Fibroblast of lung (primary cell): ENCODE measurements around the gene PBX1. TPM values are rescaled to one million over a fixed set of nuclear protein-coding genes. Genes with fewer than 3 reads are reported as not detected.

Experiments used
- DNase-seq, 2 donors: peaks; one replicate each; pipeline versions ENCODE4 v3.0.0 to v3.0.0-alpha.2; 2010; ENCODE audit warnings: low read depth in 2 of 2
- H2AFZ ChIP-seq: 2 replicates; pipeline ENCODE4 v1.5.1; 2012; ENCODE audit warnings: low read length, control low read depth, inconsistent platforms
- H3K27ac ChIP-seq: 2 replicates; pipeline ENCODE4 v1.5.1; 2011; ENCODE audit warnings: low read length, control low read depth; ENCODE audit not compliant: insufficient read depth
- H3K27me3 ChIP-seq: 2 replicates; pipeline ENCODE4 v1.5.1; 2011; ENCODE audit warnings: mild to moderate bottlenecking, low read length; ENCODE audit not compliant: control insufficient read depth, insufficient read depth
- H3K36me3 ChIP-seq: 2 replicates; pipeline ENCODE4 v1.5.1; 2011; ENCODE audit warnings: low read length; ENCODE audit not compliant: control insufficient read depth, insufficient read depth
- H3K4me1 ChIP-seq: 2 replicates; pipeline ENCODE4 v1.5.1; 2011; ENCODE audit warnings: low read length; ENCODE audit not compliant: control insufficient read depth, insufficient read depth; ENCODE audit errors: extremely low read depth
- H3K4me2 ChIP-seq: 2 replicates; pipeline ENCODE4 v1.5.1; 2011; ENCODE audit warnings: low read length, control low read depth; ENCODE audit not compliant: insufficient read depth; ENCODE audit errors: extremely low read depth
- H3K4me3 ChIP-seq, 4 experiments: fragments of 200-600 bp in 1 of 4; sonication (generic) in 1 of 4; replicated peaks in 1 of 4; 2 replicates each; pipeline ENCODE4 v1.5.1; 2011 to 2016; ENCODE audit warnings: low read length in 4 of 4, low read depth in 3 of 4, mild to moderate bottlenecking in 3 of 4, control low read depth in 2 of 4, inconsistent platforms in 1 of 4, mixed read lengths in 1 of 4; ENCODE audit not compliant: insufficient read depth in 1 of 4; ENCODE audit errors: control extremely low read depth in 1 of 4
- H3K79me2 ChIP-seq: 2 replicates; pipeline ENCODE4 v1.5.1; 2012; ENCODE audit warnings: mild to moderate bottlenecking, low read length, inconsistent platforms; ENCODE audit not compliant: control insufficient read depth, insufficient read depth
- H3K9ac ChIP-seq: 2 replicates; pipeline ENCODE4 v1.5.1; 2011; ENCODE audit warnings: mild to moderate bottlenecking, low read length, control low read depth; ENCODE audit not compliant: insufficient read depth
- H3K9me3 ChIP-seq: 2 replicates; pipeline ENCODE4 v1.5.1; 2012; ENCODE audit warnings: low read depth, low read length; ENCODE audit not compliant: control insufficient read depth, insufficient read depth
- H4K20me1 ChIP-seq: 2 replicates; pipeline ENCODE4 v1.5.1; 2011; ENCODE audit warnings: low read length; ENCODE audit not compliant: control insufficient read depth, insufficient read depth; ENCODE audit errors: extremely low read depth
- CTCF ChIP-seq, 2 donors: IDR thresholded peaks in 1 of 2; conservative IDR thresholded peaks in 1 of 2; 1 replicate in 1 of 2; 2 replicates in 1 of 2; pipeline ENCODE4 v1.5.1; 2011 to 2012; ENCODE audit warnings: low read length in 2 of 2, control low read depth in 1 of 2, inconsistent platforms in 1 of 2, low read depth in 1 of 2, mild to moderate bottlenecking in 1 of 2
- EZH2 ChIP-seq: IDR thresholded peaks from 2 replicates; pipeline ENCODE4 v1.5.1; 2012; ENCODE audit warnings: low read length, control low read depth, mild to moderate bottlenecking; ENCODE audit errors: missing control alignments
- polyA plus RNA-seq, 2 donors: library from polyadenylated mRNA; depleted of rRNA in 1 of 2; stranded (reverse) in 1 of 2; unstranded in 1 of 2; fragments of >200 nt; gene quantifications; 2 replicates each; pipeline ENCODE4 v1.2.1, GENCODE V29; 2011 to 2012; ENCODE audit warnings: missing spikeins in 1 of 2
- total RNA-seq: library from RNA; depleted of rRNA; stranded (reverse); fragments of >200 nt; gene quantifications from 2 replicates; pipeline ENCODE4 v1.2.1, GENCODE V29; 2014

PBX1 gene
- total and polyA plus RNA-seq, 2 donors (not counting 1 experiment from before 2014, with no cell fraction given): 43.1 to 46.7 TPM

- Histone ChIP-seq H3K4me1 (peaks cover 39% of the 10 kb centered on the region), H3K27me3 (no peaks in the 10 kb centered on the region), H2AFZ (no peak overlapping the region), H3K4me2 (no peak overlapping the region), H3K4me3 (no peak overlapping the region), H3K9me3 (no peaks in the 10 kb centered on the region), H3K9ac (no peak overlapping the region), H3K27ac (no peak overlapping the region), H4K20me1 (no peaks in the 10 kb centered on the region), H3K79me2 (no peaks in the 10 kb centered on the region), H3K36me3 (no peaks in the 10 kb centered on the region)
- peak in 1 of 2 donors; percentile 63 for DNase-seq
- TF ChIP-seq CTCF (conservative IDR thresholded peaks at IDR 0.05 in 1 of 2, IDR thresholded peaks at IDR 0.05 in 1 of 2; ENCODE audit: low read depth in 1 of 2, low read length in 2 of 2) (no peak), EZH2 (no peak)
These were observed 205.3 kb downstream of the PBX1 start for GRCh38 chr1:164764333-164764732.

- H3K36me3 ChIP-seq: no peaks in the 10 kb centered on the region
- H3K9me3 ChIP-seq: no peaks in the 10 kb centered on the region
- TF ChIP-seq EZH2: no peak
- no peak for TF ChIP-seq CTCF (conservative IDR thresholded peaks at IDR 0.05 in 1 of 2, IDR thresholded peaks at IDR 0.05 in 1 of 2; ENCODE audit: low read depth in 1 of 2, low read length in 2 of 2)
- H3K27me3 ChIP-seq: no peaks in the 10 kb centered on the region
- no peak overlapping the region for H3K9ac ChIP-seq
- H3K27ac ChIP-seq: peak overlapping the region; percentile 76
- peaks cover 37% of the 10 kb centered on the region for H3K4me1 ChIP-seq
- H4K20me1 ChIP-seq: no peaks in the 10 kb centered on the region
- no peaks in the 10 kb centered on the region for H3K79me2 ChIP-seq
- H2AFZ ChIP-seq: no peak overlapping the region
- H3K4me3 ChIP-seq: no peak overlapping the region
- peak overlapping the region; percentile 28 for H3K4me2 ChIP-seq
- peak; percentile 83 to 96 for DNase-seq
These were observed 206.6 kb downstream of the PBX1 start for GRCh38 chr1:164765557-164765956.

GRCh38 chr1:164765992-164766720 lies 207.2 kb downstream of the PBX1 start:
- H3K4me1 ChIP-seq: peaks cover 39% of the 10 kb centered on the region
- no peaks in the 10 kb centered on the region for H3K9me3 ChIP-seq
- H4K20me1 ChIP-seq: no peaks in the 10 kb centered on the region
- no peak overlapping the region for H3K9ac ChIP-seq
- H2AFZ ChIP-seq: no peak overlapping the region
- peak overlapping the region; percentile 28 for H3K4me2 ChIP-seq
- DNase-seq: peak in 1 of 2 donors; percentile 61
- H3K27me3 ChIP-seq: no peaks in the 10 kb centered on the region
- H3K27ac ChIP-seq: peak overlapping the region; percentile 71
- TF ChIP-seq CTCF (conservative IDR thresholded peaks at IDR 0.05 in 1 of 2, IDR thresholded peaks at IDR 0.05 in 1 of 2; ENCODE audit: low read depth in 1 of 2, low read length in 2 of 2): no peak
- TF ChIP-seq EZH2: no peak
- H3K36me3 ChIP-seq: no peaks in the 10 kb centered on the region
- no peaks in the 10 kb centered on the region for H3K79me2 ChIP-seq
- no peak overlapping the region for H3K4me3 ChIP-seq
